Nasal cavity respiratory epithelium epithelial cell of viscerocranial mucosa (primary cell): ENCODE measurements around the gene UBE3B. TPM values are rescaled to one million over a fixed set of nuclear protein-coding genes. Genes with fewer than 3 reads are reported as not detected.

Experiments used
- total RNA-seq: library from RNA; depleted of rRNA; stranded (reverse); fragments of >200 nt; gene quantifications from 2 replicates; pipeline ENCODE4 v1.2.3, GENCODE V29; 2014

The UBE3B gene
- total RNA-seq: 34.5 and 61.5 TPM in 2 replicates

GRCh38 chr12:109477185-109477962, at the start of gene UBE3B, which contains the start of gene KCTD10:
TSS of gene UBE3B (plus strand) at chr12:109477634. CDS start at chr12:109483552, 5,918 bp downstream.
TSS of gene KCTD10 (minus strand) at chr12:109477300. CDS start at chr12:109477262, 38 bp downstream.

GRCh38 chr12:109573029-109573913, 95.8 kb downstream of the UBE3B start, which contains the start of the genes MMAB and MVK:
TSS of gene MMAB (minus strand) at chr12:109573504. CDS start at chr12:109573480, 24 bp downstream.
TSS of gene MVK (plus strand) at chr12:109573794. CDS start at chr12:109574823, 1,029 bp downstream.

Other genes starting within 250 kb of the UBE3B start
- not detected in 2 replicates for gene FOXN4, start 168.3 kb upstream of the UBE3B start, total RNA-seq
- under 0.01 TPM in 1 of 2 replicates, not detected in the other for gene MYO1H, start 129.7 kb upstream of the UBE3B start, total RNA-seq
- gene KCTD10, start 334 bp upstream of the UBE3B start, total RNA-seq: 27.7 and 47.8 TPM in 2 replicates
- gene MMAB, start 95.9 kb downstream of the UBE3B start, total RNA-seq: 23.9 and 25.8 TPM in 2 replicates
- 9.6 and 13.3 TPM in 2 replicates for gene MVK, start 96.2 kb downstream of the UBE3B start, total RNA-seq
- gene FAM222A, start 236.2 kb downstream of the UBE3B start, total RNA-seq: 0.21 and 0.34 TPM in 2 replicates